ENCODE results near the gene CKB. TPM values are rescaled to one million over a fixed set of nuclear protein-coding genes. Genes with fewer than 3 reads are reported as not detected.

Gene CKB
- total and polyA plus RNA-seq, 9 of the 15 experiments (the other 6 are each of a cell fraction or from before 2014, with no cell fraction given) = 23.9 to 692 (median 132) TPM

DNA sequence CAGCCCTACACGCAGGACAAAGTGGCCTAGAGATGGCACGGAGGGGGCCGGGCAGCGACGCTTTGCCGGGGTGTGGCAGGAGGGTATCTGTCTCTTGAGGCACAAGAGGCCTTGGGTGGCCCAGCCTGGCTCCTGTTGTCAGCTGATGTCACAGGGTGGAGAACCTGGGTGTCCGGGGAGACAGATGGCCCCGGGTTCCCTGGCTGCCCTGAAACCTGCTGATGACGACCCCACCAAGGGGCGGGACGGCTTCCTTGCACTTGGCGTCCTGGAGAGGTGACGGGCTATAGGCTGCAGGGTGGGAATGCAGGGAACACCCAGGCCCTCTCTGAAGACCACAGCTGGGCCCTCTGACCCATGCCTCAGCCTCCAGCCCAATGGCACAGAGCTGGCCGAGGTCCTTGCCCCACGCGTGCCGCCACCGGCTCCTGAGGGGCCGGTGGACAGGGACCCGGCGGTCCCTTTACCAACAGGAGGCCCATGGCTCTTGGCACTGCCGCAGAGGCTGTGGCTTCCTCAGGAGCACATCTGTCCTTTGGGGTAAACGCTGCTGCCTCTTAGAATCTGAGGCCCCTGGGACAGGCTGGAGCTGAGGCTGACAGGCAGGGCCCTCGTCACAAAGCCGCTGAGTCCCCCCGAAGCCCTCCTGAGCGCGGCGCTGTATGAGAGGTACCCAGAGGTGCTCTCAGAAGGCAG lies 22.7 kb upstream of the CKB start:
- H3K36me3 ChIP-seq (ENCODE audit: control insufficient read depth, insufficient read depth, low read length) = no peaks in the 10 kb centered on the region
- peaks cover 0 to 87% of the 10 kb centered on the region in 2 experiments; a peak in 2 of 5 replicates for H3K4me1 ChIP-seq (replicated peaks in 1 of 2; ENCODE audit: control insufficient read depth in 2 of 2, insufficient read depth in 2 of 2, low read length in 2 of 2)
- TF ChIP-seq, protein P1, sequence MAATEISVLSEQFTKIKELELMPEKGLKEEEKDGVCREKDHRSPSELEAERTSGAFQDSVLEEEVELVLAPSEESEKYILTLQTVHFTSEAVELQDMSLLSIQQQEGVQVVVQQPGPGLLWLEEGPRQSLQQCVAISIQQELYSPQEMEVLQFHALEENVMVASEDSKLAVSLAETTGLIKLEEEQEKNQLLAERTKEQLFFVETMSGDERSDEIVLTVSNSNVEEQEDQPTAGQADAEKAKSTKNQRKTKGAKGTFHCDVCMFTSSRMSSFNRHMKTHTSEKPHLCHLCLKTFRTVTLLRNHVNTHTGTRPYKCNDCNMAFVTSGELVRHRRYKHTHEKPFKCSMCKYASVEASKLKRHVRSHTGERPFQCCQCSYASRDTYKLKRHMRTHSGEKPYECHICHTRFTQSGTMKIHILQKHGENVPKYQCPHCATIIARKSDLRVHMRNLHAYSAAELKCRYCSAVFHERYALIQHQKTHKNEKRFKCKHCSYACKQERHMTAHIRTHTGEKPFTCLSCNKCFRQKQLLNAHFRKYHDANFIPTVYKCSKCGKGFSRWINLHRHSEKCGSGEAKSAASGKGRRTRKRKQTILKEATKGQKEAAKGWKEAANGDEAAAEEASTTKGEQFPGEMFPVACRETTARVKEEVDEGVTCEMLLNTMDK (IDR thresholded peaks at IDR 0.05; ENCODE audit: borderline replicate concordance, insufficient read depth, low read depth, low read length, poor library complexity, severe bottlenecking) = no peak
- TF ChIP-seq BACH1 (tag; IDR thresholded peaks at IDR 0.05) = no peak
- TF ChIP-seq KLF6 (CRISPR knock-in tag; IDR thresholded peaks at IDR 0.05; ENCODE audit: borderline replicate concordance) = no peak
- no peak for TF ChIP-seq HIVEP1 (CRISPR knock-in tag; IDR thresholded peaks at IDR 0.05)
- no peak overlapping the region for H3K4me2 ChIP-seq (ENCODE audit: insufficient read depth, low read length)
- 65% methylated on average over 14 of the region's 29 CpGs for WGBS (ENCODE audit: insufficient coverage, low coverage, missing lambda C conversion rate)
- peaks cover 7% of the 10 kb centered on the region; the same call in 1 of the 2 replicates for H4K20me1 ChIP-seq (replicated peaks; ENCODE audit: control insufficient read depth, insufficient read depth, low read length)
- no peaks in the 10 kb centered on the region for H3K9me3 ChIP-seq (replicated peaks; ENCODE audit: control insufficient read depth, insufficient read depth, low read depth, low read length)
- POLR2A ChIA-PET = interaction anchor here (1.0 to 2.1 kb wide), 3 partner anchors 9 to 26 kb away, joined by 5 to 8 read pairs (median 7); partner anchors contain the start of gene TRMT61A
- no peak for DNase-seq (ENCODE audit: extremely low read depth in 1 of 4, low spot score in 3 of 4)
- no peak overlapping the region for H3K4me3 ChIP-seq
- no peak overlapping the region for H3K27ac ChIP-seq (ENCODE audit: extremely low read depth, low read depth, low read length)
- H2AFZ ChIP-seq (ENCODE audit: low read depth, low read length) = no peak overlapping the region
- CTCF ChIA-PET (ENCODE audit: low intra/inter-chr PET ratio) = interaction anchor here (2.4 kb wide), 1 partner anchor 27 kb away, joined by 19 read pairs; no protein-coding TSS in a partner anchor
- no TSS peak for BruUV-seq (replicated peaks)
- no peaks in the 10 kb centered on the region for H3K79me2 ChIP-seq (ENCODE audit: control insufficient read depth, insufficient read depth, low read length)
- H3K9me1 ChIP-seq (ENCODE audit: control insufficient read depth, insufficient read depth, low read length) = no peaks in the 10 kb centered on the region
- intact Hi-C loops (cut with micrococcal nuclease) (loop anchor here (5.0 to 10.0 kb wide), 2 partner anchors 43 to 471 kb away; no protein-coding TSS in a partner anchor), in situ Hi-C loops (cut with MboI) (no loop called here)
- no peak for ATAC-seq
- no peak overlapping the region; a peak in 1 of 4 replicates for H3K9ac ChIP-seq (ENCODE audit: insufficient read depth in 1 of 2, low read depth in 2 of 2, low read length in 2 of 2)
- H3K27me3 ChIP-seq (ENCODE audit: control insufficient read depth in 2 of 2, insufficient read depth in 2 of 2, low read length in 2 of 2) = no peaks in the 10 kb centered on the region
- no peak for FAIRE-seq
